IMR-90 (cell line): ENCODE results near the gene TGM1.

Source experiments
- BHLHE40 ChIP-seq: fragments of 150-350 bp; IDR thresholded peaks from 2 replicates; pipeline ENCODE4 v1.6.1; 2016; ENCODE audit warnings: mild to moderate bottlenecking, low read depth, low read length
- CEBPB ChIP-seq: IDR thresholded peaks from 2 replicates; pipeline ENCODE4 v1.6.1; 2012; ENCODE audit warnings: low read depth, low read length, improper control_type of control experiment
- CHD1 ChIP-seq: IDR thresholded peaks from 2 replicates; pipeline ENCODE4 v1.6.1; 2012; ENCODE audit warnings: low read depth, low read length, improper control_type of control experiment
- CTCF ChIP-seq: conservative IDR thresholded peaks from 2 replicates; pipeline ENCODE4 v1.5.1; 2012; ENCODE audit warnings: mild to moderate bottlenecking, low read depth, low read length, improper control_type of control experiment
- MAFK ChIP-seq: IDR thresholded peaks from 2 replicates; pipeline ENCODE4 v1.6.1; 2012; ENCODE audit warnings: low read depth, low read length, improper control_type of control experiment
- MAZ ChIP-seq: IDR thresholded peaks from 2 replicates; pipeline ENCODE4 v1.6.1; 2012; ENCODE audit warnings: low read depth, mild to moderate bottlenecking, low read length, improper control_type of control experiment, moderate library complexity, borderline replicate concordance
- POLR2A ChIP-seq: IDR thresholded peaks from 2 replicates; pipeline ENCODE4 v1.6.1; 2012; ENCODE audit warnings: mild to moderate bottlenecking, low read depth, low read length
- RAD21 ChIP-seq: IDR thresholded peaks from 2 replicates; pipeline ENCODE4 v1.6.1; 2012; ENCODE audit warnings: low read length, improper control_type of control experiment
- RCOR1 ChIP-seq: IDR thresholded peaks from 2 replicates; pipeline ENCODE4 v1.6.1; 2012; ENCODE audit warnings: mild to moderate bottlenecking, low read length, improper control_type of control experiment; ENCODE audit not compliant: insufficient replicate concordance
- RFX5 ChIP-seq: IDR thresholded peaks from 2 replicates; pipeline ENCODE4 v1.8.0; 2012; ENCODE audit warnings: low read depth, mild to moderate bottlenecking, low read length, moderate library complexity
- SMC3 ChIP-seq: fragments of 150-350 bp; IDR thresholded peaks from 2 replicates; pipeline ENCODE4 v1.6.1; 2016; ENCODE audit warnings: low read depth, mild to moderate bottlenecking, antibody characterized with exemption, low read length, moderate library complexity
- USF2 ChIP-seq: fragments of 150-350 bp; IDR thresholded peaks from 2 replicates; pipeline ENCODE4 v1.6.1; 2017; ENCODE audit warnings: mild to moderate bottlenecking, antibody characterized with exemption, low read length, low read depth

DNA sequence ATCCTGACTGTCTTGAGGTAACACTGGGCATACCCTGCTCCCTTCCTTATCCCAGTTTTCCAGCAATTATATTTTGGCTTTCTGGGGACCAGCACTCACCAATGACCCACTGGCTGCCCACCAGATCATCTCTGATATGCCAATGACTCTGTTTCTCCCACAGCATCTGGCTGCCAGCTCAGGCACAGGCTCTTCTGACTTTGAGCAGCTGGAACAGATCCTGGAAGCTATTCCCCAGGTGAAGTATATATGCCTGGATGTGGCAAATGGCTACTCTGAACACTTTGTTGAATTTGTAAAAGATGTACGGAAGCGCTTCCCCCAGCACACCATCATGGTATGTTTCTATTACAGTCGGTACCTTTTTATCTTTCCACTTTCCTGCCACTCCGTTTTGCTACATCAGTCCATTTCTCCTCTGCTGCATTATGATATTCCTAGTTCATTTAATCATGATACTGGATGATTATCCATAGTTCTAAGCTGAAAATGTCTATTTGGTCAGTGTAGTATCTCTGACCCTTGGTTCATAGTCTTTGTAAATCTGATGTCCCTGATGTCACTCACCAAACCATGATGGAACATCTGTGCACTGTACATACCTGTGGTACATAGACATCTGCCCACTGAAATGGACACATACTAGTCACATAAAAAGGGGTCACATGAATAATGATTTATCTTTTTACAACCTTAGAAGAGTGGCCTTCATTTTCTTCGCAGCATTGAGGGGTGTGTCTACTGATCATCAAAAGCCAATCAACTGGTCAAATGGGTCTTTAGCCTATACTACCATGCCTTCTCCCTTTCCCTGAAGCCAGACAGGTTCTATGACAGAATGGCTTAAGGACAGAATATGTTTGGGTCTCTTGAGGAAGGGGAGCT, 26.9 kb downstream of the TGM1 start:
- no peak for TF ChIP-seq MAFK
- TF ChIP-seq RFX5, result no peak
- TF ChIP-seq CTCF, result no peak
- no peak for TF ChIP-seq SMC3
- TF ChIP-seq USF2, result no peak
- no peak for TF ChIP-seq RAD21
- TF ChIP-seq RCOR1, result no peak
- no peak for TF ChIP-seq POLR2A
- no peak for TF ChIP-seq CHD1
- TF ChIP-seq BHLHE40, result no peak
- TF ChIP-seq MAZ, result no peak
- TF ChIP-seq CEBPB, result no peak
